PC-9 (cell line): ENCODE results near the gene TRIM38. TPM values are rescaled to one million over a fixed set of nuclear protein-coding genes. Genes with fewer than 3 reads are reported as not detected.
A peak's percentile ranks its signal among the peaks of the same experiment; 100 is the strongest.

Experiments
- Bru-seq: library from RNA; stranded (reverse); fragments of 400-500 nt; gene quantifications from one replicate; lab custom pipeline; 2021; lab: Mats Ljungman, UMichigan
- BruChase-seq, 2 experiments: library from RNA; stranded (reverse); fragments of 400-500 nt; gene quantifications; one replicate each; lab custom pipeline; 2021; lab: Mats Ljungman, UMichigan
- BruUV-seq: library from RNA; stranded (reverse); fragments of 400-500 nt; replicated peaks from 2 replicates; lab custom pipeline; 2021; lab: Mats Ljungman, UMichigan
- CTCF ChIA-PET: fragments of 300-600 bp; sonication (Branson Sonifier 250); formaldehyde crosslinking; loops from one replicate; lab custom pipeline; 2022; ENCODE audit warnings: antibody characterized with exemption; lab: Charles Lee
- POLR2A ChIA-PET: fragments of 300-600 bp; sonication (Branson Sonifier 250); formaldehyde crosslinking; loops from one replicate; lab custom pipeline; 2022; ENCODE audit warnings: antibody characterized with exemption; ENCODE audit not compliant: unreplicated experiment; lab: Charles Lee
- DNase-seq, 2 experiments: peaks; one replicate each; pipeline versions ENCODE4 v3.0.0 to v3.0.0-alpha.2; 2015 to 2022; ENCODE audit warnings: mixed read lengths in 1 of 2
- H2AFZ ChIP-seq: fragments of 200-600 bp; sonication (generic); 2 replicates; pipeline ENCODE4 v1.8.1; 2017; ENCODE audit warnings: antibody characterized with exemption
- H3F3A ChIP-seq: fragments of 200-600 bp; sonication (generic); 2 replicates; pipeline ENCODE4 v1.8.1; 2017; ENCODE audit warnings: antibody characterized with exemption, mild to moderate bottlenecking, low read depth; ENCODE audit not compliant: insufficient read depth
- H3K27ac ChIP-seq: fragments of 200-600 bp; sonication (generic); 2 replicates; pipeline ENCODE4 v1.6.1; 2016; ENCODE audit warnings: mixed run types
- H3K27me3 ChIP-seq: fragments of 200-600 bp; sonication (generic); 2 replicates; pipeline ENCODE4 v1.6.1; 2016; ENCODE audit warnings: low read depth, mixed run types; ENCODE audit not compliant: insufficient read depth
- H3K36me3 ChIP-seq: fragments of 200-600 bp; sonication (generic); 2 replicates; pipeline ENCODE4 v1.6.1; 2016; ENCODE audit warnings: low read depth, mixed run types
- H3K4me1 ChIP-seq: fragments of 200-600 bp; sonication (generic); replicated peaks from 2 replicates; pipeline ENCODE4 v1.6.1; 2016; ENCODE audit warnings: mixed run types; ENCODE audit not compliant: insufficient read depth
- H3K4me2 ChIP-seq: fragments of 200-600 bp; sonication (generic); 2 replicates; pipeline ENCODE4 v1.6.1; 2017; ENCODE audit warnings: mixed run types
- H3K4me3 ChIP-seq: fragments of 200-600 bp; sonication (generic); 2 replicates; pipeline ENCODE4 v1.6.1; 2016; ENCODE audit warnings: mixed run types
- H3K79me2 ChIP-seq: fragments of 200-600 bp; sonication (generic); 2 replicates; pipeline ENCODE4 v1.6.1; 2017; ENCODE audit warnings: low read depth, mixed run types
- H3K9me2 ChIP-seq: fragments of 200-600 bp; sonication (generic); 2 replicates; pipeline ENCODE4 v1.8.1; 2017; ENCODE audit warnings: mild to moderate bottlenecking; ENCODE audit not compliant: insufficient read depth
- H3K9me3 ChIP-seq: fragments of 200-600 bp; sonication (generic); 2 replicates; pipeline ENCODE4 v1.8.1; 2016; ENCODE audit warnings: low read depth; ENCODE audit not compliant: insufficient read depth
- H4K20me1 ChIP-seq: fragments of 200-600 bp; sonication (generic); 2 replicates; pipeline ENCODE4 v1.8.1; 2017; ENCODE audit not compliant: insufficient read depth
- CTCF ChIP-seq: fragments of 200-600 bp; sonication (generic); conservative IDR thresholded peaks from 2 replicates; pipeline ENCODE4 v1.6.1; 2017; ENCODE audit warnings: mixed run types, antibody characterized with exemption, mild to moderate bottlenecking, moderate library complexity
- EZH2 ChIP-seq: fragments of 200-600 bp; sonication (generic); IDR thresholded peaks from 2 replicates; pipeline ENCODE4 v1.8.0; 2017; ENCODE audit warnings: antibody characterized with exemption, low read depth
- intact Hi-C: fragments of 100-400 bp; cut with micrococcal nuclease; formaldehyde crosslinking; loops from one replicate; pipeline ENCODE4 v1.10.0; 2022; ENCODE audit not compliant: unreplicated experiment
- long read RNA-seq: library from polyadenylated mRNA; stranded (forward); transcript quantifications from one replicate; pipeline ENCODE4 v2.0.0, GENCODE V29; 2022
- total RNA-seq: library from RNA; stranded (reverse); gene quantifications from 2 replicates; pipeline ENCODE4 v1.2.3, GENCODE V29; 2021

Gene TRIM38
- 23.6 and 31.3 TPM in 2 replicates for total RNA-seq
- percentile 94 among the genes with signal in this experiment for Bru-seq, nascent RNA
- BruChase-seq, experiment 1, labeled RNA remaining after a 2-hour chase = percentile 97 among the genes with signal in this experiment
- BruChase-seq, experiment 2, labeled RNA remaining after a 6-hour chase = percentile 90 among the genes with signal in this experiment
- long read RNA-seq, full-length matches to known transcripts = 22 of 47 reads
- long read RNA-seq, partial matches to known transcripts = 3 of 47 reads
- long read RNA-seq, other reads (novel, unspliced or antisense) = 22 of 47 reads

GRCh38 chr6:25962149-25963127 lies at the start of gene TRIM38:
Gene TRIM38 (plus strand): TSS chr6:25962802. CDS start chr6:25966523, 3,721 bp downstream.
- Histone ChIP-seq H3K27ac (peak within 1 kb of the TSS; percentile 91), H3K9me2 (no peaks in the 10 kb centered on the region), H3K79me2 (peaks cover 29% of the 10 kb centered on the region), H3F3A (peaks cover 12% of the 10 kb centered on the region), H3K4me1 (peaks cover 16% of the 10 kb centered on the region), H3K4me3 (peak within 1 kb of the TSS; percentile 91), H3K4me2 (peak within 1 kb of the TSS; percentile 91), H2AFZ (peak within 1 kb of the TSS; percentile 84), H3K27me3 (no peaks in the 10 kb centered on the region), H4K20me1 (no peaks in the 10 kb centered on the region), H3K9me3 (no peaks in the 10 kb centered on the region), H3K36me3 (peaks cover 22% of the 10 kb centered on the region)
- no peak for TF ChIP-seq EZH2
- no peak for TF ChIP-seq CTCF
- peak; percentile 66 to 85 for DNase-seq
- intact Hi-C loops = loop anchor here (1.0 kb wide), 2 partner anchors 9 to 30 kb away; no protein-coding TSS in a partner anchor
- ChIA-PET CTCF (interaction anchor here (0.6 to 1.1 kb wide), 2 partner anchors 30 to 93 kb away, joined by 4 to 5 read pairs; no protein-coding TSS in a partner anchor), POLR2A (interaction anchor here (0.5 kb wide), 1 partner anchor 96 kb away, joined by 4 read pairs; no protein-coding TSS in a partner anchor)
- BruUV-seq = TSS peak; percentile 98

DNA sequence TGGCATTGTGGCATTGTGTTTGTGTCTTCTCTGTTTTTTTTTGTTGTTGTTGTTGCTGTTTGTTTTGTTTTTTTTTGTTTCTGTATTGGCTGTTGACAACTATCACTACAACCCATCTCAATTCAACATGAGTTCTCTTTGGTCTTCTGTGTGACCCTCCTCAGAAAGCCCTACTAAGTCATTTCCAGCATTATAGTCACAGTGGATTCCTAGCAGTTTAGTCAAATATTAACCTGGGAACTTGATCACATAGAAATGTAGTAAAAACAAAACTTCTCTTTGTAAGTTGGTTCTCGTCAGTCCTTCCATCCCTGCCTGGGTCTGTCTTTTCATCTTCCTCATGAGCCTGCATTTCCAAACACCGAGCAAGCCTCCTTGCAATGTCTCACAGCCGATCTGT lies 48.9 kb upstream of the TRIM38 start:
- H3K27me3 ChIP-seq = no peaks in the 10 kb centered on the region
- H3K79me2 ChIP-seq = no peaks in the 10 kb centered on the region
- intact Hi-C loops = no loop called here
- BruUV-seq = no TSS peak
- no peaks in the 10 kb centered on the region; the same call in 1 of the 2 replicates for H3K4me1 ChIP-seq
- H4K20me1 ChIP-seq = no peaks in the 10 kb centered on the region
- CTCF ChIA-PET = no interaction called here
- TF ChIP-seq EZH2 (no peak), CTCF (no peak)
- DNase-seq = no peak
- no peak overlapping the region for H3K27ac ChIP-seq
- H3F3A ChIP-seq = no peaks in the 10 kb centered on the region
- no peaks in the 10 kb centered on the region for H3K36me3 ChIP-seq
- no peak overlapping the region for H3K4me2 ChIP-seq
- POLR2A ChIA-PET = no interaction called here
- no peaks in the 10 kb centered on the region for H3K9me3 ChIP-seq
- H3K4me3 ChIP-seq = no peak overlapping the region
- H3K9me2 ChIP-seq = no peaks in the 10 kb centered on the region
- no peak overlapping the region for H2AFZ ChIP-seq

DNA sequence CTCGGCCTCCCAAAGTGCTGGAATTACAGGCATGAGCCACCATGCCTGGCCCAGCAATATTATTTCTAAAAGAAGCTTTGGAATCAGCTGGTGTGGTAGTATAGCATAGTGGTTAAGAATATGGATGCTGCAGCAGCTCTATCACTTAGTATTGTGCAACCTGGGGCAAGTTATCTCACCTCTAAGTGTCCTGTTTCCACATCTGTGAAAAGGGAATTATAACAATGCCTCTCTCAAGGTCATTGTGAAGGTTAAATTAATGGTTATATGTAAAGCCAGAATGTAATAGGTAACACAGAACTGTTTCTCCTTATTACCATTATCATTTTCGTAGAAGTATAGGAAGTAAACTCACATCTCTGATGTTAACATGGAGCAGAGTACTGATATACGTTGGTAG lies 46.3 kb upstream of the TRIM38 start:
- POLR2A ChIA-PET = no interaction called here
- H3K79me2 ChIP-seq = no peaks in the 10 kb centered on the region
- no peaks in the 10 kb centered on the region for H3K9me3 ChIP-seq
- no peaks in the 10 kb centered on the region for H3F3A ChIP-seq
- H3K36me3 ChIP-seq = no peaks in the 10 kb centered on the region
- H2AFZ ChIP-seq = no peak overlapping the region
- CTCF ChIA-PET = no interaction called here
- no peaks in the 10 kb centered on the region for H3K4me1 ChIP-seq
- BruUV-seq = no TSS peak
- DNase-seq = no peak
- H3K4me2 ChIP-seq = no peak overlapping the region
- intact Hi-C loops = no loop called here
- no peak overlapping the region for H3K4me3 ChIP-seq
- H3K27me3 ChIP-seq = no peaks in the 10 kb centered on the region
- no peaks in the 10 kb centered on the region for H3K9me2 ChIP-seq
- H3K27ac ChIP-seq = no peak overlapping the region
- H4K20me1 ChIP-seq = no peaks in the 10 kb centered on the region
- TF ChIP-seq EZH2 (no peak), CTCF (no peak)
